Measurements from ENCODE around the gene HSF5. TPM values are rescaled to one million over a fixed set of nuclear protein-coding genes. Genes with fewer than 3 reads are reported as not detected.

Gene HSF5
- total and polyA plus RNA-seq, 2 donors (not counting 3 experiments of a cell fraction or from before 2014, with no cell fraction given): 0.03 TPM; not detected in 1

- Histone ChIP-seq H3K27ac (ENCODE audit: insufficient read depth, low read depth, low read length) (no peak overlapping the region), H3K4me3 (replicated peaks in 1 of 3; ENCODE audit: insufficient read depth in 1 of 3, low read depth in 1 of 3, low read length in 3 of 3) (no peak overlapping the region), H3K36me3 (ENCODE audit: control insufficient read depth in 2 of 2, extremely low read depth in 1 of 2, insufficient read depth in 2 of 2, low read length in 2 of 2) (no peaks in the 10 kb centered on the region), H2AFZ (ENCODE audit: low read depth, low read length) (no peak overlapping the region), H3K27me3 (ENCODE audit: control insufficient read depth in 2 of 2, insufficient read depth in 2 of 2, low read length in 2 of 2) (peaks cover 10% of the 10 kb centered on the region in 2 experiments), H3K4me1 (ENCODE audit: control insufficient read depth, extremely low read depth, insufficient read depth, low read length) (peaks cover 3% of the 10 kb centered on the region), H4K20me1 (replicated peaks; ENCODE audit: control insufficient read depth, extremely low read depth, insufficient read depth, low read length) (no peaks in the 10 kb centered on the region), H3K79me2 (ENCODE audit: control insufficient read depth, insufficient read depth, low read length) (no peaks in the 10 kb centered on the region), H3K9ac (replicated peaks; ENCODE audit: extremely low read depth, insufficient read depth, low read length) (no peak overlapping the region), H3K4me2 (ENCODE audit: insufficient read depth, low read length) (no peak overlapping the region), H3K9me3 (replicated peaks; ENCODE audit: control insufficient read depth, insufficient read depth, low read length) (no peaks in the 10 kb centered on the region), H3K9me1 (replicated peaks; ENCODE audit: control insufficient read depth, extremely low read depth, insufficient read depth, low read length) (no peaks in the 10 kb centered on the region)
- ChIA-PET POLR2A (interaction anchor here (0.5 kb wide), 1 partner anchor 359 kb away, joined by 3 read pairs; no protein-coding TSS in a partner anchor), CTCF (interaction anchor here (1.0 to 3.3 kb wide), 5 partner anchors 9 to 41 kb away, joined by 3 to 12 read pairs (median 4); no protein-coding TSS in a partner anchor)
- TF ChIP-seq JUN (IDR thresholded peaks at IDR 0.05; ENCODE audit: borderline replicate concordance, insufficient read depth, insufficient read length, low read depth) (no peak), FOS (IDR thresholded peaks at IDR 0.05; ENCODE audit: borderline replicate concordance, insufficient read depth, low read length) (no peak), CTCF (IDR thresholded peaks at IDR 0.05; ENCODE audit: extremely low read depth in 1 of 2, insufficient read depth in 1 of 2, low read depth in 1 of 2, low read length in 2 of 2) (no peak), POLR2AphosphoS5 (IDR thresholded peaks at IDR 0.05; ENCODE audit: insufficient read depth, low read depth, low read length) (no peak), MAX (IDR thresholded peaks at IDR 0.05; ENCODE audit: insufficient read depth, insufficient read length) (no peak), POLR2A (IDR thresholded peaks at IDR 0.05; ENCODE audit: low read depth, low read length) (no peak), EZH2 (IDR thresholded peaks at IDR 0.05; ENCODE audit: borderline replicate concordance, low read depth, low read length, severe bottlenecking) (no peak), MYC (IDR thresholded peaks at IDR 0.05; ENCODE audit: low read depth, low read length) (no peak), GATA2 (IDR thresholded peaks at IDR 0.05; ENCODE audit: insufficient read depth, insufficient read length, low read depth, low read length) (no peak)
- DNase-seq (ENCODE audit: low read depth, low spot score) (no peak), FAIRE-seq (no peak)
- BruUV-seq (replicated peaks): no TSS peak
- dilution Hi-C loops (cut with MboI; ENCODE audit: extremely low pct_ligation_motif_present, low sequenced_read_pairs): no loop called here
- intact Hi-C loops (cut with micrococcal nuclease): no loop called here
Observed at GRCh38 chr17:58536542-58536941, 48.3 kb upstream of the HSF5 start.
